Upper lobe of left lung (tissue), 6 donors: Measurements from ENCODE around the gene DHX15. TPM values are rescaled to one million over a fixed set of nuclear protein-coding genes. Genes with fewer than 3 reads are reported as not detected.

ENCODE experiments used
- ATAC-seq, 2 donors: fragments of 200-7000 bp; cut with Tn5 transposase; one replicate each; pipeline ENCODE4 v1.9.1; 2022; ENCODE audit warnings: mild to moderate bottlenecking in 2 of 2, moderate library complexity in 2 of 2; ENCODE audit not compliant: low FRiP score in 2 of 2
- DNase-seq, 2 donors: peaks; one replicate each; pipeline ENCODE4 v3.0.0-alpha.2; 2019 to 2020
- H3K27ac ChIP-seq, 4 donors: fragments of 200-600 bp; sonication (generic); one replicate each; pipeline ENCODE4 v1.5.1; 2016 to 2019
- H3K27me3 ChIP-seq, 4 donors: fragments of 200-600 bp; sonication (generic); one replicate each; pipeline ENCODE4 v1.5.1; 2017 to 2019
- H3K36me3 ChIP-seq, 4 donors: fragments of 200-600 bp; sonication (generic); one replicate each; pipeline ENCODE4 v1.5.1; 2016 to 2019
- H3K4me1 ChIP-seq, 4 donors: fragments of 200-600 bp; sonication (generic); one replicate each; pipeline ENCODE4 v1.5.1; 2018 to 2019
- H3K4me3 ChIP-seq, 4 donors: fragments of 200-600 bp; sonication (generic); one replicate each; pipeline ENCODE4 v1.5.1; 2017 to 2019; ENCODE audit warnings: mild to moderate bottlenecking in 2 of 4, moderate library complexity in 1 of 4
- H3K9me3 ChIP-seq, 4 donors: fragments of 200-600 bp; sonication (generic); one replicate each; pipeline ENCODE4 v1.5.1; 2018 to 2019
- EP300 ChIP-seq, 4 donors: sonication (generic); formaldehyde crosslinking; IDR thresholded peaks; one replicate each; pipeline ENCODE4 v1.5.1; 2017; ENCODE audit warnings: antibody characterized with exemption in 4 of 4, control low read depth in 2 of 4
- POLR2A ChIP-seq, 4 donors: fragments of 450-650 bp; IDR thresholded peaks; one replicate each; pipeline ENCODE4 v1.5.1; 2016 to 2017; ENCODE audit warnings: antibody characterized with exemption in 4 of 4, mild to moderate bottlenecking in 2 of 4
- POLR2AphosphoS5 ChIP-seq, 2 donors: sonication (generic); formaldehyde crosslinking; IDR thresholded peaks; one replicate each; pipeline ENCODE4 v1.5.1; 2017; ENCODE audit warnings: antibody characterized with exemption in 2 of 2
- WGBS, 2 donors: methylation state at CpG; one replicate each; pipeline ENCODE4 v1.1.5; 2017 to 2018; 5-methylcytosine and 5-hydroxymethylcytosine counted together
- total RNA-seq, 6 donors: library from RNA; depleted of rRNA in 4 of 6; stranded (reverse); fragments of >200 nt in 4 of 6; gene quantifications; one replicate each; pipeline versions ENCODE4 v1.1.0 to v1.2.1, GENCODE V29; 2016 to 2021
- TF ChIP-seq, protein P1 (sequence below), 6 experiments: fragments of 450-650 bp in 4 of 6; fragments of 200-600 bp in 2 of 6; sonication (generic) in 2 of 6; IDR thresholded peaks; one replicate each; pipeline ENCODE4 v1.5.1; 2016 to 2019; ENCODE audit warnings: antibody characterized with exemption in 6 of 6
- donor health status: DM: no; HTN: no; CAD: no; lungs with moderate emphysema.
- donor health status: DM: no; HTN: yes; CAD: no; lungs with severe emphysema.

Gene DHX15
- total RNA-seq, 6 donors from 2014 or later: 83.8 to 201 (median 107) TPM

DNA sequence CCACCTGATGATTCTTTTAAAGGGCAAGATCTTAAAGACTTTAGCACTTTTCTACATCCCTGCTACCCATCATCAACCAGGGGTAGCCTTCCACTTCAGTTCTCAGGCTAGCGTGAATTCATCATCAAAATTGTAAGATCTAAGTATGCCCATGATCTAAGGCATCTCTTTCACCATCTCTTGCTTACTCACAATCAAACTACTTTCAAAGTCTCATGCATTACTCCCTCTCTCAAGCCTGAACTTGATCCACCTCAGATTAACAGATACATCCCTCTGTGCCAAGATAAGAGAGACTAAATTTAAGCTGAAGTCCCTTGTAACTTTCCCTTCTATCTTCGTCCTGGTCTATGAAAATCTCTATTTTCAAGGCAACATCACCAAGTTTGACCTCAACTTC, 62.8 kb downstream of the DHX15 start:
- ATAC-seq (no peak), DNase-seq (no peak)
- H3K36me3 ChIP-seq: peaks cover 0 to 47% (median 9%) of the 10 kb centered on the region in 4 donors
- TF ChIP-seq POLR2AphosphoS5 (IDR thresholded peaks at IDR 0.05) (no peak), POLR2A (IDR thresholded peaks at IDR 0.05) (no peak), EP300 (IDR thresholded peaks at IDR 0.05) (no peak)
- TF ChIP-seq, protein P1, sequence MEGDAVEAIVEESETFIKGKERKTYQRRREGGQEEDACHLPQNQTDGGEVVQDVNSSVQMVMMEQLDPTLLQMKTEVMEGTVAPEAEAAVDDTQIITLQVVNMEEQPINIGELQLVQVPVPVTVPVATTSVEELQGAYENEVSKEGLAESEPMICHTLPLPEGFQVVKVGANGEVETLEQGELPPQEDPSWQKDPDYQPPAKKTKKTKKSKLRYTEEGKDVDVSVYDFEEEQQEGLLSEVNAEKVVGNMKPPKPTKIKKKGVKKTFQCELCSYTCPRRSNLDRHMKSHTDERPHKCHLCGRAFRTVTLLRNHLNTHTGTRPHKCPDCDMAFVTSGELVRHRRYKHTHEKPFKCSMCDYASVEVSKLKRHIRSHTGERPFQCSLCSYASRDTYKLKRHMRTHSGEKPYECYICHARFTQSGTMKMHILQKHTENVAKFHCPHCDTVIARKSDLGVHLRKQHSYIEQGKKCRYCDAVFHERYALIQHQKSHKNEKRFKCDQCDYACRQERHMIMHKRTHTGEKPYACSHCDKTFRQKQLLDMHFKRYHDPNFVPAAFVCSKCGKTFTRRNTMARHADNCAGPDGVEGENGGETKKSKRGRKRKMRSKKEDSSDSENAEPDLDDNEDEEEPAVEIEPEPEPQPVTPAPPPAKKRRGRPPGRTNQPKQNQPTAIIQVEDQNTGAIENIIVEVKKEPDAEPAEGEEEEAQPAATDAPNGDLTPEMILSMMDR (IDR thresholded peaks at IDR 0.05): no peak
- peaks cover 15 to 23% (median 19%) of the 10 kb centered on the region in 4 donors for H3K4me1 ChIP-seq
- WGBS, 2 donors: 98% methylated on average over 2 of the region's 2 CpGs
- H3K27ac ChIP-seq: no peak overlapping the region
- H3K9me3 ChIP-seq: no peaks in the 10 kb centered on the region
- H3K4me3 ChIP-seq: no peak overlapping the region
- H3K27me3 ChIP-seq: no peaks in the 10 kb centered on the region

DNA sequence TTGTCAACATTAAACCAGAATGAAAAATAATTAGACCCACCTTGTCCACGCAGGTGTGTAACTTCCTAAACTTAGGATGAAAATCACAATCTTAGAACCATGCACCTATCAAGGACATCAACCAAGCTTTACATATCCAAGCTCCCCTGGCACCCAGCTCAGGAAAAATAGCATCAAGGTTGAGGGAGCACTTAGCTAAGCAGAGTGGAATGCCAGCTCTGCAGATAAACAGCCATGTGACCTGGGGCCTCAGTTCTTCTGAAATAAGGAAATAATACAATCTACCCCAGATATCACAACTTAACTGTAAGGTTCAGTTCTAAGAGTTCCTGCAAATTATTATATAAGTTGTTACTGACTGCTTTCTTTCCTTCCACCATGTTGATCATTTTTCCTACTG, 64.7 kb downstream of the DHX15 start:
- Histone ChIP-seq H3K9me3 (no peaks in the 10 kb centered on the region), H3K4me3 (no peak overlapping the region), H3K4me1 (peaks cover 15 to 23% (median 20%) of the 10 kb centered on the region in 4 donors), H3K27me3 (no peaks in the 10 kb centered on the region), H3K27ac (peak overlapping the region in 1 of 4 donors; percentile 44), H3K36me3 (peaks cover 0 to 33% (median 2%) of the 10 kb centered on the region in 4 donors)
- no peak for ATAC-seq
- no peak for DNase-seq
- TF ChIP-seq POLR2AphosphoS5 (IDR thresholded peaks at IDR 0.05): no peak
- no peak for TF ChIP-seq EP300 (IDR thresholded peaks at IDR 0.05)
- TF ChIP-seq, protein P1 (IDR thresholded peaks at IDR 0.05): no peak
- no peak for TF ChIP-seq POLR2A (IDR thresholded peaks at IDR 0.05)
- WGBS, 2 donors: 83 to 100% methylated on average over 1 of the region's 1 CpG

DNA sequence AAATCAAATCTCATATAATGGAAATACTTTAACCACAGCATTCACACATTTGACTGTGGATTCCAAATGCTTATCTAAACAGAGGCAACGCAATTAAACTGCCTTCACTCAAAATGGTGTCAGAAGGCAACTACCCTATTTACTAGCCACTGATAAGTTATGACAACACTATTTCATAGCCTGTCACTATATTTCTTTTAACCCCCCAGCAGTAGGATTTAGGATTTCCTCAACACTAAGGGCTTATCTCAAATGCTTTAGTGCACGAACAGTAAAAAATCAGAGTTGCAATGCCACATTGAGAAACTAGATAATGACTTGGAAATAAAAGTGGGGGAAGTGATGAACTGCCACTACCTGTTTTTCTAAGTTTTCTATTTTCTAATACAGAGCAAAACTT, 66.7 kb downstream of the DHX15 start:
- whole genome bisulfite sequencing, 2 donors: 81% methylated on average over 2 of the region's 2 CpGs

DNA sequence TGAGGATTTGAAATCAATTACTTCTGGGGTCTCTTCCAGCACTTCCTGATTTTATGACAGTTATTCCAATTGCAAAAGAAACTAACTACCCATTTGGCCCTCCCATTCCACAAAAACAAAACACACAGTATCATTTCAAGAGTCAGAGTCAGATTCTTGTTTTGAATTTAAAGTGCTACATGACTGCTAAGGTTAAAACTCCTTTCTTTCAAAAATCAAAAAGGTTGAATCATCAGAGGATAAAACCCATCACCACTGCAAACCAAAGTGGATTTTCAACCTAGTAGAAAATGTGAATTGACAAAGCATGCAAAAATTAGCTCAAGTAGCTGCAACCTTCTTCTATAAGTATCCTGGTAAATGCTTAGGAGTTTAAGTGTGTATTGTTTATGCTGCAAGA, 67.4 kb downstream of the DHX15 start:
- Histone ChIP-seq H3K27ac (no peak overlapping the region), H3K27me3 (no peaks in the 10 kb centered on the region), H3K4me3 (no peak overlapping the region), H3K9me3 (no peaks in the 10 kb centered on the region), H3K4me1 (peaks cover 15 to 23% (median 20%) of the 10 kb centered on the region in 4 donors), H3K36me3 (peaks cover 0 to 15% (median 0%) of the 10 kb centered on the region in 4 donors)
- TF ChIP-seq EP300 (IDR thresholded peaks at IDR 0.05) (no peak), POLR2AphosphoS5 (IDR thresholded peaks at IDR 0.05) (no peak), POLR2A (IDR thresholded peaks at IDR 0.05) (no peak)
- TF ChIP-seq, protein P1 (IDR thresholded peaks at IDR 0.05): no peak
- no peak for ATAC-seq
- DNase-seq: no peak

More for the DNA sequence above, 66.7 kb downstream of the DHX15 start:
- peaks cover 15 to 23% (median 20%) of the 10 kb centered on the region in 4 donors for H3K4me1 ChIP-seq
- DNase-seq (no peak), ATAC-seq (no peak)
- H3K27ac ChIP-seq: no peak overlapping the region
- no peak overlapping the region for H3K4me3 ChIP-seq
- TF ChIP-seq EP300 (IDR thresholded peaks at IDR 0.05) (no peak), POLR2A (IDR thresholded peaks at IDR 0.05) (no peak), POLR2AphosphoS5 (IDR thresholded peaks at IDR 0.05) (no peak)
- TF ChIP-seq, protein P1 (IDR thresholded peaks at IDR 0.05): no peak
- peaks cover 0 to 16% (median 0%) of the 10 kb centered on the region in 4 donors for H3K36me3 ChIP-seq
- H3K27me3 ChIP-seq: no peaks in the 10 kb centered on the region
- H3K9me3 ChIP-seq: no peaks in the 10 kb centered on the region

DNA sequence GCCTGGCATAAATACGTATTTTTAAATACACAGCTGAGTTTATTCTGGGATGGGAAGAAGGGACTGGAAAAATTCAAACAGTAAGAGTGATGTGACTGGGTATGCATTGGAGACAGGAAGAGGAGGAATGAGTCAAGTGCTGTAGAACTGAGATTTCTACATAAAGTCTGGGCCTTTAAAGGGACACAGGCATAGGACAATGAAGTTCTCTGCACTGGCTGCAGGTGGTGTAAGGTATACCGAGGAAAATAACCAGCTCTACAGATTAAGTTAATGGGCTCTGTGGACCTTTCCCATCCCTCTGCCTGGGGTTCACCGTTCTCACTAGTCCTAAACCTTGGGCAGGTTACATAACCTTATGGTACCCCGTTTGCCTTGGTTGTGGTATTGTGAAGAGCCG, 68.7 kb downstream of the DHX15 start:
- 95 to 97% methylated on average over 5 of the region's 5 CpGs for WGBS, 2 donors
- no peaks in the 10 kb centered on the region for H3K9me3 ChIP-seq
- ATAC-seq: no peak

More for the DNA sequence above, 68.7 kb downstream of the DHX15 start:
- Histone ChIP-seq H3K27me3 (no peaks in the 10 kb centered on the region), H3K4me1 (peaks cover 15 to 23% (median 20%) of the 10 kb centered on the region in 4 donors), H3K36me3 (peaks cover 0 to 15% (median 0%) of the 10 kb centered on the region in 4 donors), H3K27ac (no peak overlapping the region), H3K4me3 (no peak overlapping the region)
- TF ChIP-seq POLR2A (IDR thresholded peaks at IDR 0.05) (no peak), POLR2AphosphoS5 (IDR thresholded peaks at IDR 0.05) (no peak), EP300 (IDR thresholded peaks at IDR 0.05) (no peak)
- TF ChIP-seq, protein P1 (IDR thresholded peaks at IDR 0.05): no peak
- DNase-seq: no peak
